Measurements from ENCODE around the gene STARD5.

DNA sequence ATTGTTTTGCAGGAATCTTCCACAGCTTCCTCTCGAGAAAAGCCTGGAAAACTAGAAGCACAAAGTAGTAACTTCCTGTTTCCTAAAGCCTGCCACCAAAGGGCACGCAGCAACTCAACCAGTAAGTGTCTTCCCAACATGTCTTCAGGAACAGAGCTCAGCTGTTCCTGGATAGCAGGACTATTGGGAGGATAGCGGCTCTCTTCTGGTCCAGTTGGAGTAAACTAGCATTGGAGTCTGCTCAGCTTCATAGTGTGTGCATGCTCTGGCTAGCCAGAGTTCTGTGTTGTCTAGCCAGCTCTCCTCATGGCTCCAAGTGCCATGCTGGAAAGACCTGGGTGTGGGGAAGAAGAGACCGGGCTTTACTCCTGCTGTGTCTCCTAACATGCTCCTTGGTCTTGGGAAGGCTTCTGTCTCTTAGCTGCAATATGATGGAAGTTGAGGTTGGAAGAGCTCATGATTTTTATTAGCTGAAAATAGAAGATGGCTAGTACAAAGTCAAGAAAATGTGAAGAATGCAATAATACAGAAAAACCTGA is 64.1 kb downstream of the STARD5 start:
- TF ChIP-seq FOXP2 (optimal IDR thresholded peaks at IDR 0.05; ENCODE audit: control extremely low read depth, extremely low read length, insufficient read depth) (no peak), EZH2 (IDR thresholded peaks at IDR 0.05) (no peak)
